GM13976 (cell line): ENCODE measurements around the gene NCS1.

Experiments
- DNase-seq: peaks from one replicate; pipeline ENCODE4 v3.0.0; 2012; ENCODE audit warnings: low spot score
- CTCF ChIP-seq: IDR thresholded peaks from 2 replicates; pipeline ENCODE4 v1.5.1; 2012; ENCODE audit warnings: borderline replicate concordance, mild to moderate bottlenecking; ENCODE audit not compliant: insufficient read depth; ENCODE audit errors: extremely low read depth, missing control alignments, control extremely low read depth
- in situ Hi-C: fragments of 300-500 bp; cut with MboI; formaldehyde crosslinking; loops from one replicate; pipeline ENCODE4 v1.12.0; 2022; ENCODE audit warnings: low sequenced_read_pairs, mixed read lengths, inconsistent platforms; ENCODE audit not compliant: unreplicated experiment

The NCS1 gene

GRCh38 chr9:130196643-130197042, 24.4 kb downstream of the NCS1 start:
- in situ Hi-C loops, result no loop called here
- no peak for DNase-seq
- no peak for TF ChIP-seq CTCF

GRCh38 chr9:130197386-130197785, 25.2 kb downstream of the NCS1 start:
- no peak for TF ChIP-seq CTCF
- DNase-seq, result no peak
- in situ Hi-C loops, result no loop called here

- no peak for TF ChIP-seq CTCF
- no peak for DNase-seq
- in situ Hi-C loops, result no loop called here
Observed at GRCh38 chr9:130197888-130198287, 25.7 kb downstream of the NCS1 start.

- TF ChIP-seq CTCF, result no peak
- DNase-seq, result no peak
- in situ Hi-C loops, result no loop called here
Observed at GRCh38 chr9:130198501-130199179, 26.4 kb downstream of the NCS1 start.

GRCh38 chr9:130199605-130200004, 27.4 kb downstream of the NCS1 start:
- in situ Hi-C loops, result no loop called here
- no peak for TF ChIP-seq CTCF

GRCh38 chr9:130200038-130200849, 28.0 kb downstream of the NCS1 start:
- in situ Hi-C loops, result no loop called here
- no peak for DNase-seq

More at GRCh38 chr9:130199605-130200004, 27.4 kb downstream of the NCS1 start:
- no peak for DNase-seq

More at GRCh38 chr9:130200038-130200849, 28.0 kb downstream of the NCS1 start:
- TF ChIP-seq CTCF, result no peak
